Cerebellar cortex (tissue), 1 donor: Measurements from ENCODE around the gene UBE2Q1.

Experiments
- DNase-seq: peaks from one replicate; pipeline ENCODE4 v3.0.0-alpha.2; 2015; ENCODE audit warnings: low spot score

Gene UBE2Q1

DNA sequence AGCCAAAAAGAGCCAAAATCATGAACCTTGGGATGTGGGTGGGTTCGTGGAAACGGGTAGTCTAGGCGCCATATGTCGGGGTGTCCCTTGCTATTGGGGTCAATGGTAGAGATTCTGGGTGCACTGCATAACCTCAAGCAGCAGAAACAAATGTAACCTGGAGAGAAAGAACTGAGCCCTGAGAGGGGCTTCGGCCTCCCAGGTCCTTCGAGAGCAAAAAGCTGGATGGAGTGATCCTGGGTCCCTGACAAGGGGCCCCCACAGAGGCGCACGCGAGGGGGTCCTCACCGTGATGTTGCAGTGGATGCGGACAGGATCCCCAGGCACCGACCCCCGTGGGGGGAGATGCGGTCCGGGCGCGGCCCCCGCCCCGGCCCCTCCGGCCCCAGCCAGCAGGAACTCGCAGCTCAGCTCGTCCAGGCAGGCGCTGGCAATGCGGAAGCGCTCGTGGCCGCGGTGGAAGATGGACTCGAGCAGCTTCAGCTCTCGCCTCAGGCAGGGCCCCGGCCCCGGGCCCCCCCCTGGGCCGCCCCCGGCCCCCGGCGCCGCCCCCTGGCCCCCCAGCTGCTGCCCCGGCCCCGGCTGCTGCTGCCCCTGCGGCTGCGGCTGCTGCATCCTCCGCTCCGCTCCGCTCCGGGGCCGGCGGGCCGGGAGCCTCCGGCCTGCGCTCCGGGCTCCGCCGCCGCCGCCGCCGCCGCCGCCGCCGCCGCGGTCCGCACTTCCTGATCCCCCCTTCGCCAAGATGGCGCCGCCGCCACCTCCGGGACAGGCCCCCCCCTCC, at the start of gene UBE2Q1:
TSS of gene UBE2Q1 (minus strand) at position 724 of the 781 bp plus-strand sequence. CDS start at position 615, 109 bp downstream.
- DNase-seq, result no peak

GRCh38 chr1:154607609-154608396, 49.3 kb upstream of the UBE2Q1 start, which contains the start of gene ADAR:
Gene ADAR, minus strand, starts transcription at chr1:154608186. Its CDS starts 180 bp downstream, at chr1:154608006.
- peak; percentile 84 for DNase-seq

GRCh38 chr1:154607106-154607608, 48.7 kb upstream of the UBE2Q1 start:
- DNase-seq, result no peak

DNA sequence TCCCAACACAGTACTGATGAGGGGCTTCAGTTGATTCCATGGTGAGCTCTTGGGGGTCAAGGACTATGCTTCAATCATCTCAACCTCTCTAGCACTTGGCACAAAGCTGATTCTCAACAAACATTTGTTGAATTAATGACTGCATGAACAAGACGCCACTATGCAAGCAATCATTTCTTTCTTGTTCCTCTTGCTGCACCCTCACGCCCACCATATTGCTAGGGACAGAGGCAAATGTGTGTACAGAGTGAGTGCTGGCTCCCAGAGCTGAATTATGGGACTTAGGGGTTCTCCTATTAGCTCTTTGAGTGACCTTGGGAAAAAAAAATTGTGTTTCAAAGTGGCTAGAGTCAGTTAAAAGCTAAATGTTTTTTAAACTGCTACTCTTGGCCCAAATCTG, 47.1 kb upstream of the UBE2Q1 start:
- DNase-seq, result no peak

GRCh38 chr1:154603317-154603716, 44.9 kb upstream of the UBE2Q1 start:
- DNase-seq, result no peak

- DNase-seq, result peak; percentile 53
Measured at GRCh38 chr1:154599658-154600057, 41.2 kb upstream of the UBE2Q1 start.

- no peak for DNase-seq
Measured at GRCh38 chr1:154598871-154599635, 40.6 kb upstream of the UBE2Q1 start.

GRCh38 chr1:154595621-154596020, 37.2 kb upstream of the UBE2Q1 start:
- no peak for DNase-seq

DNA sequence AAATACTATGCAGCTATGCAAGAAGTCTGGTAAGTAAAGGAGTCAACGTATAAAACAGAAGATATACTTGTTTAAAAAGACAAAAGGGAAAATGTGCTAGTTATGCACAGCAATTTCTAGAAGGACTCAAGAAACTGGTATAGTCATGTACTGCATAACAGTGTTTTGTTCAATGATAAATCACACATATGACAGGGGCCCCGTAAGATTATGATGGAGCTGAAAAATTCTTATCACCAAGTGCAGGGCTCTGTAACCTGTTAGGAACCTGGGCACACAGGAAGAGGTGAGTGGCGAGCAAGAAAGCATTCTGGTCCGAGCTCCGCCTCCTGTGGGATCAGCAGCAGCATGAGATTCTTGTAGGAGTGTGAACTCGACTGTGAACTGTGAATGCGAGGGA, 36.3 kb upstream of the UBE2Q1 start:
- DNase-seq, result no peak

DNA sequence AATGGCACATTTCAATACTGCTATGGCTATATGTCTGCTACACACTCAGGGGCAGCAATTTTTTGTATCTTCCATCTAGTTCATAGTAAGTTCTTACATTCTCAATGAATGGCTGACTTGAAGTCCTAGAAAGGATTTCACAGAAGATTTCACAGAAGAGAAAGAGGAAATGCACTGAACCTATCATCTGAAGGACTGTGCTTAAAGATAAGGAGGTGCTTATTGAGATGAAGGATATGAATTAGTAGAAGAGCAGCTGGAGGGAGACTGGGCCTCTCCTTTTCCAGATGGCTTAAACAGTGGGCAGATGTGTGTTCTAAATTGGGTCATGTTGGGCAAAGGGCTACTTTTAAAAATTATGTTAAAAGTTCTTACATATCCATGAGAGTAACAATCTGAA, 34.9 kb upstream of the UBE2Q1 start:
- DNase-seq, result no peak

- no peak for DNase-seq
Measured at GRCh38 chr1:154591206-154591605, 32.7 kb upstream of the UBE2Q1 start.

GRCh38 chr1:154590756-154591155, 32.3 kb upstream of the UBE2Q1 start:
- DNase-seq, result no peak

DNA sequence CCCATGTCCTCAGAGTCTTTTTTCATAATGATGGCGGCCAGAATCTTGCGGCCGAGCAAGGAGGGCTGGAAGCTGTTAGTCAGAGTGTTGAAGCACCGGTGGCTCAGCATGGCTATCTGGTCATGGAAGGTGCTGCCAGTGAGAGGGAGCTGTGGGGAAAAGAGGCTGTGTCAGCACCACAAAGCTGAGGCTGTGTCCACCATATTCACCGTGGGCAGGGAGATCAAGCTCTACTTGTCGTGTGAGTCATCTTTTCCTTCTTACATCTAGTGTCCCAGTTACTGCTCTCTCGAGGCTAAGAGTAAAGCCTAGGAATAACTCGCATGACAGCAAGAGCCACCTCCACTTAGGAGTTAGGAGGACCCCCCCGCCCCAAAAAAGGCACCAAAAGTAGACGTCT, 31.3 kb upstream of the UBE2Q1 start:
- no peak for DNase-seq

DNA sequence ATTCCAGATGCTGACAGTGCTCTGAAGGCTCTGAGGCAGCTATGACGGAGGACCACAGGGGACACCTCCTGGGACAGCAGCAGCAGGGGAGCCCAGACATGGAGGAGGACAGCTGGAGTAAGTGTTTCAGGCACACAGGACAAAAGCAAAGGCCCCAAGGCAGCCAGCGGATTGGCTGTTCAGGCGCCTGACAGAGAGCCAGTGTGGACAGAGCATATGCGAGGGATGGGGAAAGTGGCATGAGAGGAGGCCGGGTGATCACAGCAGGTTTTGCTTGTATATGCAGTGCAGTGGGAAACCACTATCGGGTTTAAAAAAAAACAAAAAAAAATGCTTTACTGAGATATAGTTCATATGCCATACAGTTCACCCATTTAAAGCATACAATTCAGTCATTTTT, 28.2 kb upstream of the UBE2Q1 start:
- no peak for DNase-seq

DNA sequence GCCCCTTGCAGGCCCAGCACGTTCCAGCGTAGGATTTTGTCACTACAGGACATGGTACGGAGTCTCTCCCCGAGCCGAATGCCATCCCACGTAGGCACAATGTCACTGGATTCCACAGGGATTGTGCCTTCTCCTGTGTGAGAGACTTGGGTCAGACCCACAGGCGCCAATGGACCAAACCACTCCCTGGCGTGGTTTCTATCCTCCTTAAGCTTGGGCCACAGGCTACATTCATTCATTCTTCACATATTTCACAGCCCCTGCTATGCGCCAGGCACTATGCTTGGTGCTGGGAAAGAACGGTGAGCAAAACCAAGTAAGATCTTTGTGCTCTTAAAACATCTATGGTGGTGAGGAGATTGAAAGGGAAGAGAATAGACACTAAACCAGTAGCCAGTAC, 27.8 kb upstream of the UBE2Q1 start:
- no peak for DNase-seq

DNA sequence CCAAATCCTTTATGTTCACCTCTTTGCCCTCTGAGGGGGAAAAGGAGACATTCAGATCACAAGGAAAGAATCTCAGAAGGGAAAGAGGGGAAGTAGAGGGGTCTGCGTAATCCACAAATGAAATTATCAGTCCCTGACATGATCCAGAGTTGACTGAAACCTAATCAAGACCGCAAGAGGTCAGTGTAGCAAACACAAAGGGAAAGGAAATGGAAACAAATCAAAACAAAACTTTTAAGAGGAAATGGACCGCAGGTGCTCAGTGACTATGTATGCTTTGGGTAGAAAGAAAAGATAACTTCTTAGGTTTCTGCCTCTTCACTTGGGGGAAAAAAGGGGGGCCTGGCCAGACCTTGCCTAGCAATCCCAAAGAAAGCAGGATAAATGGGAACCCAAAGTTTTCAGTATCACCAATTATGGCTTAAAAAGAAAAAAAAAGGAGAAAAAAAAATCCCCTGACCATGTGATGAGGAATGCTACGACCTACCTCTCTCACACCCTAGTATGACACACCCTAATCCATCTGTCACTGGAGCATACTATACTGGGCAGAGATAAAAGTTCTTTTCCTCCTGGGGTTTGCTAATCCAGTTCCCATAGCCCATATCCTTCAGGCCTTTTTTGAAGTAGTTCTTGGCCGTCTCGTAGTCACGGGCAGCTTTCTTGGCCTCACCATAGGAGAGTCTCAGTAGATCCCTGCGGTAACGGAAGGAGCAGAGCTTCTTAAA, 26.0 kb upstream of the UBE2Q1 start:
- no peak for DNase-seq

- DNase-seq, result no peak
Measured at GRCh38 chr1:154583773-154584172, 25.3 kb upstream of the UBE2Q1 start.

GRCh38 chr1:154582885-154583284, 24.4 kb upstream of the UBE2Q1 start:
- DNase-seq, result no peak

GRCh38 chr1:154581766-154582165, 23.3 kb upstream of the UBE2Q1 start:
- DNase-seq, result no peak

DNA sequence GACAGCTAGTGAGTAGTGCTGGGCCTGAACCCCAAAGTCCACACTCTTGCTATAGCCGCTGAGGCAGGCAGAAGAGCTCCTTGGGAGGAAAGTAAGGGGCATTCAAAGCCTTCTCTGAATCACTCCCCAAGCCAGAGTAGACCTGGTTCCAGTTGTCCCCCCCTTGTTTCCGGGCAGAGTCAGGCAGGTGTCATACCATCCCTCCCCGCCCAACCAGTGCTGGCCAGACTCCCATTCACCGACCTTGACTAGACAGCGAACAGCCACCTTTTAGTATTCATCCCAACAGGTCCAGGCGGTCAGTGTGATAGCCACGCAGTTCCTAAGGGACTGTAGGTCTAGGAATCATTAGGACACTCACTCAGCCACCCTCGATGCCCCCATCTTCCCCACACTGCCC, 20.9 kb upstream of the UBE2Q1 start:
- DNase-seq, result no peak

GRCh38 chr1:154578058-154578418, 19.6 kb upstream of the UBE2Q1 start:
- DNase-seq, result no peak
